A673 (cell line): ENCODE measurements around the gene NPAS2.

ENCODE experiments used
- EZH2 ChIP-seq: fragments of 200-600 bp; sonication (generic); IDR thresholded peaks from 2 replicates; pipeline ENCODE4 v1.6.1; 2017; ENCODE audit warnings: borderline replicate concordance, low read depth, mild to moderate bottlenecking, mixed read lengths, antibody characterized with exemption, low read length; ENCODE audit not compliant: poor library complexity, severe bottlenecking
- TF ChIP-seq, protein P1 (sequence below): fragments of 300-800, 200-600 bp; sonication (generic); conservative IDR thresholded peaks from 2 replicates; pipeline ENCODE4 v1.5.1; 2017; ENCODE audit warnings: low read depth, mild to moderate bottlenecking, antibody characterized with exemption, low read length, moderate library complexity, mixed read lengths

DNA sequence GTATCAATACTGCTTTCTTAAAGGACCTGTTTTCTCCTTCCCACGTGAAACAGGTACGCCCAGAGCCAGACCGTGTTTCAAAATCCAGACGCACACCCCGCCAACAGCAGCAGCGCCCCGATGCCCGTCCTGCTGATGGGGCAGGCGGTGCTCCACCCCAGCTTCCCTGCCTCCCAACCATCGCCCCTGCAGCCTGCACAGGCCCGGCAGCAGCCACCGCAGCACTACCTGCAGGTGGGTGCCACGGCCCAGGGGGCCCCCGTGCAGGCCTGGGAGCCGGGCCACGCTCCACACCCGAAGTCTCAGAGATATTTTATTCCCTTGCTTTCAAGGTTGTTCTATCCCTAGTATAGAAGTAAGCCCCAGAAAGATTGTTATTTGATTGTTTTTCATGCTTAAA is 173.4 kb downstream of the NPAS2 start:
- TF ChIP-seq, protein P1, sequence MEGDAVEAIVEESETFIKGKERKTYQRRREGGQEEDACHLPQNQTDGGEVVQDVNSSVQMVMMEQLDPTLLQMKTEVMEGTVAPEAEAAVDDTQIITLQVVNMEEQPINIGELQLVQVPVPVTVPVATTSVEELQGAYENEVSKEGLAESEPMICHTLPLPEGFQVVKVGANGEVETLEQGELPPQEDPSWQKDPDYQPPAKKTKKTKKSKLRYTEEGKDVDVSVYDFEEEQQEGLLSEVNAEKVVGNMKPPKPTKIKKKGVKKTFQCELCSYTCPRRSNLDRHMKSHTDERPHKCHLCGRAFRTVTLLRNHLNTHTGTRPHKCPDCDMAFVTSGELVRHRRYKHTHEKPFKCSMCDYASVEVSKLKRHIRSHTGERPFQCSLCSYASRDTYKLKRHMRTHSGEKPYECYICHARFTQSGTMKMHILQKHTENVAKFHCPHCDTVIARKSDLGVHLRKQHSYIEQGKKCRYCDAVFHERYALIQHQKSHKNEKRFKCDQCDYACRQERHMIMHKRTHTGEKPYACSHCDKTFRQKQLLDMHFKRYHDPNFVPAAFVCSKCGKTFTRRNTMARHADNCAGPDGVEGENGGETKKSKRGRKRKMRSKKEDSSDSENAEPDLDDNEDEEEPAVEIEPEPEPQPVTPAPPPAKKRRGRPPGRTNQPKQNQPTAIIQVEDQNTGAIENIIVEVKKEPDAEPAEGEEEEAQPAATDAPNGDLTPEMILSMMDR = no peak
- no peak for TF ChIP-seq EZH2
